OCI-LY3 (cell line): ENCODE results near the gene DHX15.

Experiments used
- H2AFZ ChIP-seq: fragments of 200-600, 300-600 bp; shearing (Covaris generic); 2 replicates; pipeline ENCODE4 v1.6.0; 2014; ENCODE audit warnings: antibody characterized with exemption, low read depth, low read length
- H3K27ac ChIP-seq: fragments of 200-600, 300-600 bp; sonication (generic); 2 replicates; pipeline ENCODE4 v1.5.1; 2014; ENCODE audit warnings: mild to moderate bottlenecking, low read length, moderate library complexity, mixed read lengths
- H3K27me3 ChIP-seq: fragments of 200-600, 300-600 bp; sonication (generic); 2 replicates; pipeline ENCODE4 v1.6.1; 2014; ENCODE audit warnings: low read depth, low read length, mixed read lengths
- H3K36me3 ChIP-seq: fragments of 200-600, 300-600 bp; sonication (generic); replicated peaks from 2 replicates; pipeline ENCODE3; 2014; ENCODE audit warnings: low read depth, low read length, mixed read lengths
- H3K4me1 ChIP-seq: fragments of 300-600, 200-600 bp; sonication (generic); 2 replicates; pipeline ENCODE4 v1.6.1; 2014; ENCODE audit warnings: low read length, mixed read lengths
- H3K4me2 ChIP-seq: fragments of 200-600, 300-600 bp; sonication (generic); 2 replicates; pipeline ENCODE4 v1.6.1; 2014; ENCODE audit warnings: low read length, mixed read lengths
- H3K4me3 ChIP-seq: fragments of 300-600, 200-600 bp; sonication (generic); 2 replicates; pipeline ENCODE4 v1.5.1; 2014; ENCODE audit warnings: antibody characterized with exemption, mild to moderate bottlenecking, low read length, moderate library complexity
- H3K79me2 ChIP-seq: fragments of 300-600, 200-600 bp; shearing (Covaris generic); 2 replicates; pipeline ENCODE4 v1.6.1; 2014; ENCODE audit warnings: mild to moderate bottlenecking, low read length, mixed read lengths
- H3K9ac ChIP-seq: fragments of 300-600, 200-600 bp; shearing (Covaris generic); 2 replicates; pipeline ENCODE4 v1.6.0; 2014; ENCODE audit warnings: mild to moderate bottlenecking, low read length, moderate library complexity
- H3K9me3 ChIP-seq: fragments of 200-600, 300-600 bp; shearing (Covaris generic); 2 replicates; pipeline ENCODE4 v1.6.1; 2014; ENCODE audit warnings: low read length, mixed read lengths; ENCODE audit not compliant: insufficient read depth
- H4K20me1 ChIP-seq: fragments of 200-600, 300-600 bp; sonication (generic); 2 replicates; pipeline ENCODE4 v1.6.1; 2016; ENCODE audit warnings: low read length, mixed read lengths; ENCODE audit not compliant: insufficient read depth
- EZH2phosphoT487 ChIP-seq: fragments of 200-600 bp; shearing (Covaris generic); IDR thresholded peaks from 2 replicates; pipeline ENCODE4 v1.6.1; 2018; ENCODE audit warnings: antibody characterized with exemption, mixed run types, low read depth
- TF ChIP-seq, protein P1 (sequence below): fragments of 200-600, 300-600 bp; sonication (generic); IDR thresholded peaks from 2 replicates; pipeline ENCODE4 v1.5.1; 2014; ENCODE audit warnings: antibody characterized with exemption, low read length, low read depth

Gene DHX15

DNA sequence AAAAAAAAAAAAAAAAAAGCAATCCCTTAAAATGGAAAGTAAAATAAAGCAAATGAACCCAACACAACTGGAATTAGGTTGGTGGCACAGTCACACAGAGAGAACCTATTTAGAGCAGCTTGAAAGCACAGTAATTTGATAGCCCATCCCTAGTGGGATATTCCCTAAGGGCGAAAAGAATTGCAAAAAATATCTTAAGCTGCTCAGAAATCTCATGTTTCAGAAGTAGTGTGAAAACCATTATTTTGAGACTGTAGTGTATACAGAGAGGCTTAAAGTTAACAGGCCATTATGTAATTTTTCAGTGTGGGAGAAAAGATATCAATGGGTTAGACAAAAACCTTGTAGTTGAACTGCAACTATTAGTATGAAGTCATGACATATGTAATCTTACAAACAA lies 40.0 kb upstream of the DHX15 start:
- no peak for TF ChIP-seq EZH2phosphoT487
- TF ChIP-seq, protein P1, sequence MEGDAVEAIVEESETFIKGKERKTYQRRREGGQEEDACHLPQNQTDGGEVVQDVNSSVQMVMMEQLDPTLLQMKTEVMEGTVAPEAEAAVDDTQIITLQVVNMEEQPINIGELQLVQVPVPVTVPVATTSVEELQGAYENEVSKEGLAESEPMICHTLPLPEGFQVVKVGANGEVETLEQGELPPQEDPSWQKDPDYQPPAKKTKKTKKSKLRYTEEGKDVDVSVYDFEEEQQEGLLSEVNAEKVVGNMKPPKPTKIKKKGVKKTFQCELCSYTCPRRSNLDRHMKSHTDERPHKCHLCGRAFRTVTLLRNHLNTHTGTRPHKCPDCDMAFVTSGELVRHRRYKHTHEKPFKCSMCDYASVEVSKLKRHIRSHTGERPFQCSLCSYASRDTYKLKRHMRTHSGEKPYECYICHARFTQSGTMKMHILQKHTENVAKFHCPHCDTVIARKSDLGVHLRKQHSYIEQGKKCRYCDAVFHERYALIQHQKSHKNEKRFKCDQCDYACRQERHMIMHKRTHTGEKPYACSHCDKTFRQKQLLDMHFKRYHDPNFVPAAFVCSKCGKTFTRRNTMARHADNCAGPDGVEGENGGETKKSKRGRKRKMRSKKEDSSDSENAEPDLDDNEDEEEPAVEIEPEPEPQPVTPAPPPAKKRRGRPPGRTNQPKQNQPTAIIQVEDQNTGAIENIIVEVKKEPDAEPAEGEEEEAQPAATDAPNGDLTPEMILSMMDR: no peak
- Histone ChIP-seq H3K4me1 (peaks cover 7% of the 10 kb centered on the region; the same call in 1 of the 2 replicates), H3K4me3 (no peak overlapping the region), H3K79me2 (no peaks in the 10 kb centered on the region), H3K27ac (no peak overlapping the region), H4K20me1 (no peaks in the 10 kb centered on the region), H3K36me3 (no peaks in the 10 kb centered on the region), H3K9me3 (no peaks in the 10 kb centered on the region), H3K27me3 (no peaks in the 10 kb centered on the region), H3K9ac (no peak overlapping the region), H2AFZ (no peak overlapping the region), H3K4me2 (no peak overlapping the region)

DNA sequence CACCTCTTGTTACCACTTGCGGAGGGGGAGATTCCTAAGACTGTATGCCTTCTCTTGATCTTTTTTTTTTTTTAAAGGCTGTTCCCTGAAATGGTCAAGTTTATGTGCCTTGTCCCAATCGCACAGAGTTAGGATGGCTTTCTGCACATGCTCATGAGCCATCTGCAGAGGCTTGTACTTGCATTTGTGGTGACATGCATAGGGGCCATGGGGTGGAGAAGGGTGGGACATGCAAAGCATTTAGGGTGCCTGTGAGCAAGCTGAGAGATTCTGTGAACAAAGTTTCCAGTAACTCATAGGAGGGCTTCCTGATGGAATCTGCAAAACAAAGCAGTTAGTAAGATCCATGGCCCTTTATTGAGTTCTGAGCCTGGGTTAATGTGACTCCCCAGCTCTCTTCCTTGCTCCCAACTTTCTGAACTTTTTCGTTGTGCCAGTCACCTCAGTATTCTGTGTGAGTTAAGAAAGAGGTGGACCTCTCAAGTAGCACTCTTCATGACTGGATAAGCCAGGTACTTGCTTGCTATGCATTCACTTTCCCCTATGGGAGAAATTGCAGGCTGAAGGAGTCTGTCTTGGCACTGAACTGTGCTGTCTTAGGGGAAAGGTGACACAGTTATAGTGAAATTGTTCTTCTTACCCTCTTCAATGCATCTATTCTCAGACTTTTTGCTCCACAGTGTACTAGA lies 37.9 kb upstream of the DHX15 start:
- H4K20me1 ChIP-seq: no peaks in the 10 kb centered on the region
- H3K9me3 ChIP-seq: no peaks in the 10 kb centered on the region
- H3K27ac ChIP-seq: no peak overlapping the region
- no peaks in the 10 kb centered on the region for H3K27me3 ChIP-seq
- no peak overlapping the region for H2AFZ ChIP-seq
- H3K4me3 ChIP-seq: no peak overlapping the region
- H3K79me2 ChIP-seq: no peaks in the 10 kb centered on the region
- no peaks in the 10 kb centered on the region for H3K36me3 ChIP-seq
- H3K4me1 ChIP-seq: peaks cover 7% of the 10 kb centered on the region; the same call in 1 of the 2 replicates
- TF ChIP-seq, protein P1: no peak
- TF ChIP-seq EZH2phosphoT487: no peak
- no peak overlapping the region for H3K4me2 ChIP-seq
- no peak overlapping the region for H3K9ac ChIP-seq

DNA sequence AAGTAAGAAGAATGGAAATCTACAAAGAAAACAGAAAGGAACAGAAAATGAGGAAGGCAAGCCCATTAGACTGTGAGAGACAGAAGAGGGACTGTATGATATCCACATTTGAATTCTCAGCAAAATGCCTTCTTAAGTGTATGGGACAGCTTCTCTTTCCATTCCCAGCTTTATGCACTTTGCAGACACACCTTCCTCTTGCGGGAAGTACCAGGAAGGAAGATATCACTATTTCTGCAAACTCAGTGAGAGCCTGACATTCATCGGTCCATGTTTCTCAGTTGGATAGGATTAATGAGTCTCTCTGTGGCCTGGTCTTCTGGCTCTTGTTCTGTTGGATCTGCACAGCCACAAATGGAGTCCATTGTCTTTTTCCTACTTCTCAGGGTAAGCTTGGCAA lies 31.6 kb upstream of the DHX15 start:
- Histone ChIP-seq H3K9me3 (no peaks in the 10 kb centered on the region), H2AFZ (no peak overlapping the region), H3K36me3 (no peaks in the 10 kb centered on the region), H3K4me1 (no peaks in the 10 kb centered on the region), H3K27ac (no peak overlapping the region), H3K9ac (no peak overlapping the region), H4K20me1 (no peaks in the 10 kb centered on the region), H3K4me3 (no peak overlapping the region), H3K27me3 (no peaks in the 10 kb centered on the region), H3K4me2 (no peak overlapping the region), H3K79me2 (no peaks in the 10 kb centered on the region)
- TF ChIP-seq, protein P1: no peak
- TF ChIP-seq EZH2phosphoT487: no peak

DNA sequence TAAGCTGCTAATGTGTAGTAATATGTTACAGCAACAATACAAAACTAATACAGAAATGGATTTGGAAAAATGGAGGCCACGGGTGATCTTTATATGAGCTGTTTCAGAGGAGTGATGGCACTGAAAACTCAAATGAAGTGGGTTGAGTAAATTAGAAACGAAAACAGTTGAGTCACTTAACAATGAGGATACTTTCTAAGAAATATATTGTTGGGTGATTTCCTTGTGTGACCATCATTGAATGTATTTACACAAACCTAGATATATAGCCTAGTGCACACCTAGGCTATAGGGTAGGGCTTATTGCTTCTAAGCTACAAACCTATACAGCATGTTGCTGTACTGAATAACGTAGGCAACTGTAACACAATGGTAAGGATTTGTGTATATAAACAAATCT lies 30.5 kb upstream of the DHX15 start:
- no peaks in the 10 kb centered on the region for H3K79me2 ChIP-seq
- H3K4me1 ChIP-seq: no peaks in the 10 kb centered on the region
- no peaks in the 10 kb centered on the region for H3K9me3 ChIP-seq
- no peaks in the 10 kb centered on the region for H3K27me3 ChIP-seq
- H3K4me2 ChIP-seq: no peak overlapping the region
- TF ChIP-seq EZH2phosphoT487: no peak
- TF ChIP-seq, protein P1: no peak
- no peaks in the 10 kb centered on the region for H3K36me3 ChIP-seq
- no peaks in the 10 kb centered on the region for H4K20me1 ChIP-seq
- H3K27ac ChIP-seq: no peak overlapping the region
- H2AFZ ChIP-seq: no peak overlapping the region
- H3K9ac ChIP-seq: no peak overlapping the region
- H3K4me3 ChIP-seq: no peak overlapping the region
